ENCODE measurements around the gene FAM200C.

FAM200C gene

DNA sequence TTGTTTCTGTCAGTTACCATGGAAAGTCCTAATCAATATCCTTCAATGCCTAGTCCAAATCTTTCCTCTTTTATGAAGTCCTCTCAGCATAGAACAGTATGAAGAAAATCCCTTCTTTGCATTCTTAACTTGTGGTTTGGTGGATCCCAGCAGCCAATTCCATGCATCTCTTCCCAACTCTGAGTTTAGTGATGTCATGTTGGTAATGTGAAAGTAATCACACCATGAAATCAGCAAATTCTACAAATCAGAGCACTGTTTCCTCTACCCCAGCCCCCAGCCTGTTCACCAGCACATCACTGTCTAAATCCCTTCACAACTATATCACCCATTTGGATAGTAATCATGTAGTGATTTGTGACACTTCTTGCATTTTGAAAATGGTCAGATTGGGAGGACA, 24.7 kb downstream of the FAM200C start:
- TF ChIP-seq RARB (CRISPR knock-in tag; IDR thresholded peaks at IDR 0.05) (no peak), ISL1 (CRISPR knock-in tag; IDR thresholded peaks at IDR 0.05) (no peak), ZNF8 (CRISPR knock-in tag; IDR thresholded peaks at IDR 0.05) (no peak), TSHZ2 (CRISPR knock-in tag; IDR thresholded peaks at IDR 0.05) (no peak), TCF4 (CRISPR knock-in tag; IDR thresholded peaks at IDR 0.05; ENCODE audit: borderline replicate concordance) (no peak), GLIS3 (CRISPR knock-in tag; IDR thresholded peaks at IDR 0.05) (no peak), ZNF70 (CRISPR knock-in tag; IDR thresholded peaks at IDR 0.05) (no peak), TOX (CRISPR knock-in tag; IDR thresholded peaks at IDR 0.05; ENCODE audit: borderline replicate concordance) (no peak), ZFP3 (CRISPR knock-in tag; IDR thresholded peaks at IDR 0.05) (no peak), OSR1 (CRISPR knock-in tag; IDR thresholded peaks at IDR 0.05) (no peak), CSRNP3 (CRISPR knock-in tag; IDR thresholded peaks at IDR 0.05) (no peak), ZC3H10 (CRISPR knock-in tag; IDR thresholded peaks at IDR 0.05) (no peak), ZFP30 (CRISPR knock-in tag; IDR thresholded peaks at IDR 0.05) (no peak)
- TF ChIP-seq, protein P1, sequence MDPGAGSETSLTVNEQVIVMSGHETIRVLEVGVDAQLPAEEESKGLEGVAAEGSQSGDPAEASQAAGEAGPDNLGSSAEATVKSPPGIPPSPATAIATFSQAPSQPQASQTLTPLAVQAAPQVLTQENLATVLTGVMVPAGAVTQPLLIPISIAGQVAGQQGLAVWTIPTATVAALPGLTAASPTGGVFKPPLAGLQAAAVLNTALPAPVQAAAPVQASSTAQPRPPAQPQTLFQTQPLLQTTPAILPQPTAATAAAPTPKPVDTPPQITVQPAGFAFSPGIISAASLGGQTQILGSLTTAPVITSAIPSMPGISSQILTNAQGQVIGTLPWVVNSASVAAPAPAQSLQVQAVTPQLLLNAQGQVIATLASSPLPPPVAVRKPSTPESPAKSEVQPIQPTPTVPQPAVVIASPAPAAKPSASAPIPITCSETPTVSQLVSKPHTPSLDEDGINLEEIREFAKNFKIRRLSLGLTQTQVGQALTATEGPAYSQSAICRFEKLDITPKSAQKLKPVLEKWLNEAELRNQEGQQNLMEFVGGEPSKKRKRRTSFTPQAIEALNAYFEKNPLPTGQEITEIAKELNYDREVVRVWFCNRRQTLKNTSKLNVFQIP (CRISPR knock-in tag; IDR thresholded peaks at IDR 0.05; ENCODE audit: borderline replicate concordance, low read depth): no peak
- TF ChIP-seq, protein P2, sequence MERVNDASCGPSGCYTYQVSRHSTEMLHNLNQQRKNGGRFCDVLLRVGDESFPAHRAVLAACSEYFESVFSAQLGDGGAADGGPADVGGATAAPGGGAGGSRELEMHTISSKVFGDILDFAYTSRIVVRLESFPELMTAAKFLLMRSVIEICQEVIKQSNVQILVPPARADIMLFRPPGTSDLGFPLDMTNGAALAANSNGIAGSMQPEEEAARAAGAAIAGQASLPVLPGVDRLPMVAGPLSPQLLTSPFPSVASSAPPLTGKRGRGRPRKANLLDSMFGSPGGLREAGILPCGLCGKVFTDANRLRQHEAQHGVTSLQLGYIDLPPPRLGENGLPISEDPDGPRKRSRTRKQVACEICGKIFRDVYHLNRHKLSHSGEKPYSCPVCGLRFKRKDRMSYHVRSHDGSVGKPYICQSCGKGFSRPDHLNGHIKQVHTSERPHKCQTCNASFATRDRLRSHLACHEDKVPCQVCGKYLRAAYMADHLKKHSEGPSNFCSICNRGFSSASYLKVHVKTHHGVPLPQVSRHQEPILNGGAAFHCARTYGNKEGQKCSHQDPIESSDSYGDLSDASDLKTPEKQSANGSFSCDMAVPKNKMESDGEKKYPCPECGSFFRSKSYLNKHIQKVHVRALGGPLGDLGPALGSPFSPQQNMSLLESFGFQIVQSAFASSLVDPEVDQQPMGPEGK (CRISPR knock-in tag; IDR thresholded peaks at IDR 0.05; ENCODE audit: borderline replicate concordance): no peak
- no peak for ATAC-seq

- no peak for TF ChIP-seq ISL1 (CRISPR knock-in tag; IDR thresholded peaks at IDR 0.05)
- no peak for TF ChIP-seq ZFP30 (CRISPR knock-in tag; IDR thresholded peaks at IDR 0.05)
- TF ChIP-seq ARNTL (CRISPR knock-in tag; IDR thresholded peaks at IDR 0.05; ENCODE audit: borderline replicate concordance, low read depth): no peak
- TF ChIP-seq ZFP3 (CRISPR knock-in tag; IDR thresholded peaks at IDR 0.05): no peak
- no peak for TF ChIP-seq ZNF565 (CRISPR knock-in tag; conservative IDR thresholded peaks at IDR 0.05; ENCODE audit: low read depth)
- ATAC-seq: no peak
These were observed 28.6 kb downstream of the FAM200C start for GRCh38 chr5:160371294-160371693.

- no peak; the same call in 2 of the 3 replicates for ATAC-seq
- no peak for TF ChIP-seq ZFP3 (CRISPR knock-in tag; IDR thresholded peaks at IDR 0.05)
- no peak for TF ChIP-seq ZNF70 (CRISPR knock-in tag; IDR thresholded peaks at IDR 0.05)
- no peak for TF ChIP-seq ZNF565 (CRISPR knock-in tag; conservative IDR thresholded peaks at IDR 0.05; ENCODE audit: low read depth)
- no peak for TF ChIP-seq RARB (CRISPR knock-in tag; IDR thresholded peaks at IDR 0.05)
- TF ChIP-seq, protein P1 (CRISPR knock-in tag; IDR thresholded peaks at IDR 0.05; ENCODE audit: borderline replicate concordance, low read depth): no peak
- TF ChIP-seq PPARA (CRISPR knock-in tag; IDR thresholded peaks at IDR 0.05; ENCODE audit: borderline replicate concordance): no peak
These were observed 29.2 kb downstream of the FAM200C start for GRCh38 chr5:160370713-160371034.
